PC-9 (cell line): ENCODE data around the gene RHBDL1. TPM values are rescaled to one million over a fixed set of nuclear protein-coding genes. Genes with fewer than 3 reads are reported as not detected.
"Not testable (repeated sequence)": the region's sequence is repeated elsewhere in the genome, so short reads cannot be mapped to it uniquely, and the experiment has no call there.

ENCODE experiments used
- BruUV-seq: library from RNA; stranded (reverse); fragments of 400-500 nt; replicated peaks from 2 replicates; lab custom pipeline; 2021; lab: Mats Ljungman, UMichigan
- CTCF ChIA-PET: fragments of 300-600 bp; sonication (Branson Sonifier 250); formaldehyde crosslinking; loops from one replicate; lab custom pipeline; 2022; ENCODE audit warnings: antibody characterized with exemption; lab: Charles Lee
- POLR2A ChIA-PET: fragments of 300-600 bp; sonication (Branson Sonifier 250); formaldehyde crosslinking; loops from one replicate; lab custom pipeline; 2022; ENCODE audit warnings: antibody characterized with exemption; ENCODE audit not compliant: unreplicated experiment; lab: Charles Lee
- DNase-seq, 2 experiments: peaks; one replicate each; pipeline versions ENCODE4 v3.0.0 to v3.0.0-alpha.2; 2015 to 2022; ENCODE audit warnings: mixed read lengths in 1 of 2
- H2AFZ ChIP-seq: fragments of 200-600 bp; sonication (generic); 2 replicates; pipeline ENCODE4 v1.8.1; 2017; ENCODE audit warnings: antibody characterized with exemption
- H3F3A ChIP-seq: fragments of 200-600 bp; sonication (generic); 2 replicates; pipeline ENCODE4 v1.8.1; 2017; ENCODE audit warnings: antibody characterized with exemption, mild to moderate bottlenecking, low read depth; ENCODE audit not compliant: insufficient read depth
- H3K27ac ChIP-seq: fragments of 200-600 bp; sonication (generic); 2 replicates; pipeline ENCODE4 v1.6.1; 2016; ENCODE audit warnings: mixed run types
- H3K27me3 ChIP-seq: fragments of 200-600 bp; sonication (generic); 2 replicates; pipeline ENCODE4 v1.6.1; 2016; ENCODE audit warnings: low read depth, mixed run types; ENCODE audit not compliant: insufficient read depth
- H3K36me3 ChIP-seq: fragments of 200-600 bp; sonication (generic); 2 replicates; pipeline ENCODE4 v1.6.1; 2016; ENCODE audit warnings: low read depth, mixed run types
- H3K4me1 ChIP-seq: fragments of 200-600 bp; sonication (generic); replicated peaks from 2 replicates; pipeline ENCODE4 v1.6.1; 2016; ENCODE audit warnings: mixed run types; ENCODE audit not compliant: insufficient read depth
- H3K4me2 ChIP-seq: fragments of 200-600 bp; sonication (generic); 2 replicates; pipeline ENCODE4 v1.6.1; 2017; ENCODE audit warnings: mixed run types
- H3K4me3 ChIP-seq: fragments of 200-600 bp; sonication (generic); 2 replicates; pipeline ENCODE4 v1.6.1; 2016; ENCODE audit warnings: mixed run types
- H3K79me2 ChIP-seq: fragments of 200-600 bp; sonication (generic); 2 replicates; pipeline ENCODE4 v1.6.1; 2017; ENCODE audit warnings: low read depth, mixed run types
- H3K9me2 ChIP-seq: fragments of 200-600 bp; sonication (generic); 2 replicates; pipeline ENCODE4 v1.8.1; 2017; ENCODE audit warnings: mild to moderate bottlenecking; ENCODE audit not compliant: insufficient read depth
- H3K9me3 ChIP-seq: fragments of 200-600 bp; sonication (generic); 2 replicates; pipeline ENCODE4 v1.8.1; 2016; ENCODE audit warnings: low read depth; ENCODE audit not compliant: insufficient read depth
- H4K20me1 ChIP-seq: fragments of 200-600 bp; sonication (generic); 2 replicates; pipeline ENCODE4 v1.8.1; 2017; ENCODE audit not compliant: insufficient read depth
- CTCF ChIP-seq: fragments of 200-600 bp; sonication (generic); conservative IDR thresholded peaks from 2 replicates; pipeline ENCODE4 v1.6.1; 2017; ENCODE audit warnings: mixed run types, antibody characterized with exemption, mild to moderate bottlenecking, moderate library complexity
- EZH2 ChIP-seq: fragments of 200-600 bp; sonication (generic); IDR thresholded peaks from 2 replicates; pipeline ENCODE4 v1.8.0; 2017; ENCODE audit warnings: antibody characterized with exemption, low read depth
- intact Hi-C: fragments of 100-400 bp; cut with micrococcal nuclease; formaldehyde crosslinking; loops from one replicate; pipeline ENCODE4 v1.10.0; 2022; ENCODE audit not compliant: unreplicated experiment
- total RNA-seq: library from RNA; stranded (reverse); gene quantifications from 2 replicates; pipeline ENCODE4 v1.2.3, GENCODE V29; 2021

The RHBDL1 gene
- total RNA-seq, 1 experiment from 2014 or later, result 18.1 TPM

- no peak for DNase-seq
- no peaks in the 10 kb centered on the region for H3K9me2 ChIP-seq
- H3F3A ChIP-seq, result peaks cover 36% of the 10 kb centered on the region
- peaks cover 20% of the 10 kb centered on the region for H4K20me1 ChIP-seq
- H2AFZ ChIP-seq, result no peak overlapping the region
- intact Hi-C loops, result no loop called here
- H3K4me1 ChIP-seq, result peaks cover 43% of the 10 kb centered on the region
- BruUV-seq, result no TSS peak
- H3K27me3 ChIP-seq, result no peaks in the 10 kb centered on the region
- no peak overlapping the region for H3K4me2 ChIP-seq
- H3K4me3 ChIP-seq, result no peak overlapping the region
- H3K27ac ChIP-seq, result no peak overlapping the region
- CTCF ChIA-PET, result no interaction called here
- no peaks in the 10 kb centered on the region for H3K9me3 ChIP-seq
- TF ChIP-seq EZH2, result no peak
- no peak for TF ChIP-seq CTCF
- H3K36me3 ChIP-seq, result no peaks in the 10 kb centered on the region; the same call in 1 of the 2 replicates
- H3K79me2 ChIP-seq, result peaks cover 34% of the 10 kb centered on the region
- POLR2A ChIA-PET, result no interaction called here
These were observed 11.2 kb downstream of the RHBDL1 start for GRCh38 chr16:686459-687260.

GRCh38 chr16:687499-687898, 12.0 kb downstream of the RHBDL1 start:
- H3K36me3 ChIP-seq, result no peaks in the 10 kb centered on the region
- H3K4me3 ChIP-seq, result no peak overlapping the region
- H3K9me3 ChIP-seq, result no peaks in the 10 kb centered on the region
- H3K4me1 ChIP-seq, result peaks cover 34% of the 10 kb centered on the region
- POLR2A ChIA-PET, result no interaction called here
- no peak overlapping the region for H2AFZ ChIP-seq
- no TSS peak for BruUV-seq
- H3K9me2 ChIP-seq, result no peaks in the 10 kb centered on the region
- H3K4me2 ChIP-seq, result no peak overlapping the region
- TF ChIP-seq EZH2 (no peak), CTCF (no peak)
- intact Hi-C loops, result no loop called here
- H3K79me2 ChIP-seq, result peaks cover 26% of the 10 kb centered on the region
- no peaks in the 10 kb centered on the region for H3K27me3 ChIP-seq
- CTCF ChIA-PET, result no interaction called here
- no peak overlapping the region for H3K27ac ChIP-seq
- peaks cover 34% of the 10 kb centered on the region for H3F3A ChIP-seq
- DNase-seq, result no peak
- peaks cover 11% of the 10 kb centered on the region for H4K20me1 ChIP-seq

- intact Hi-C loops, result no loop called here
- peaks cover 27% of the 10 kb centered on the region for H3F3A ChIP-seq
- peak overlapping the region; percentile 79 for H2AFZ ChIP-seq
- H3K27me3 ChIP-seq, result no peaks in the 10 kb centered on the region
- H3K9me2 ChIP-seq, result no peaks in the 10 kb centered on the region
- peaks cover 26% of the 10 kb centered on the region for H3K4me1 ChIP-seq
- ChIA-PET POLR2A (no interaction called here), CTCF (no interaction called here)
- no peak overlapping the region for H3K27ac ChIP-seq
- no peaks in the 10 kb centered on the region for H3K36me3 ChIP-seq
- peaks cover 13% of the 10 kb centered on the region for H3K79me2 ChIP-seq
- DNase-seq, result no peak
- H3K4me2 ChIP-seq, result peak overlapping the region; percentile 97
- peak overlapping the region; percentile 99 for H3K4me3 ChIP-seq
- no peaks in the 10 kb centered on the region for H3K9me3 ChIP-seq
- TF ChIP-seq CTCF (no peak), EZH2 (no peak)
- BruUV-seq, result no TSS peak
- no peaks in the 10 kb centered on the region; the same call in 1 of the 2 replicates for H4K20me1 ChIP-seq
These were observed 13.9 kb downstream of the RHBDL1 start for GRCh38 chr16:689175-689897.

- H3K79me2 ChIP-seq, result peaks cover 13% of the 10 kb centered on the region
- H3K36me3 ChIP-seq, BruUV-seq, H3K27ac ChIP-seq, H3K9me2 ChIP-seq, H3K9me3 ChIP-seq, H2AFZ ChIP-seq, intact Hi-C loops, CTCF ChIA-PET, H3K27me3 ChIP-seq, H4K20me1 ChIP-seq: not testable (repeated sequence)
- peaks cover 18% of the 10 kb centered on the region for H3K4me1 ChIP-seq
- peak in 1 of 2 experiments; percentile 63 for DNase-seq
- peak overlapping the region; percentile 97 for H3K4me2 ChIP-seq
- POLR2A ChIA-PET, result interaction anchor here (0.7 kb wide), 1 partner anchor 306 kb away, joined by 7 read pairs; no protein-coding TSS in a partner anchor
- H3F3A ChIP-seq, result peaks cover 27% of the 10 kb centered on the region
- H3K4me3 ChIP-seq, result 0 out of 2 replicates have a peak overlapping the region, but pooled peaks have one; percentile 99
These were observed 15.8 kb downstream of the RHBDL1 start for GRCh38 chr16:691242-691641.
